Measurements from ENCODE around the gene RELN.

DNA sequence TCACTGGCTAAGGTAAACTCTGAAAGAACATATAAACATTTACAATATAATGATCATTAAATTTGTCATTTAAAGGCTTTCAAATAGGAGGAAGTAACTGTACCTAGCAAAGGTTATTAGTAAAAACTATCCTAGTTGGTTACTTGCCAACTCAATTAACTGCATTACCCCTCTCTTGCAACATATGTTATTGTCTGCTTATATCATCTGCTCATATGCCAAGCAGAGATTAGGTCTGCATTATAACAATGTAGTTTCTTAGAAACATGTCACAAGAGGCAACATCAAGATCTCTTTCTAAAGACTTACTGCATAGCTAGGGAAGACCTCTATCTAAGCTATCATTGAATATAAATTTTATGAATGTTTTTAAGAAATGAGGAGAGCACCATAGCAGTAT is 132.5 kb downstream of the RELN start:
- TF ChIP-seq CTCF (conservative IDR thresholded peaks at IDR 0.05; ENCODE audit: low read depth, low read length) = no peak
- TF ChIP-seq EZH2 (IDR thresholded peaks at IDR 0.05; ENCODE audit: low read length, unreplicated experiment) = no peak
- no peak for TF ChIP-seq EZH2phosphoT487 (IDR thresholded peaks at IDR 0.05; ENCODE audit: borderline replicate concordance, low read length)
